ENCODE results near the gene NRG2.
A peak's percentile ranks its signal among the peaks of the same experiment; 100 is the strongest.

Gene NRG2

GRCh38 chr5:139862803-139863202 lies 180.3 kb downstream of the NRG2 start:
- H3K27me3 Mint-ChIP-seq = peaks cover 0 to 27% of the 10 kb centered on the region in 2 donors
- no peaks in the 10 kb centered on the region for H3K36me3 Mint-ChIP-seq (ENCODE audit: insufficient read depth)
- no peak overlapping the region for H3K4me3 Mint-ChIP-seq
- no peaks in the 10 kb centered on the region for H3K9me3 Mint-ChIP-seq
- ATAC-seq (replicated peaks) (no peak), DNase-seq (no peak)
- H3K27ac Mint-ChIP-seq = no peak overlapping the region
- no peaks in the 10 kb centered on the region for H3K4me1 Mint-ChIP-seq (ENCODE audit: low read depth in 2 of 2)

- Mint-ChIP-seq H3K9me3 (no peaks in the 10 kb centered on the region), H3K4me1 (ENCODE audit: low read depth in 2 of 2) (no peaks in the 10 kb centered on the region), H3K4me3 (no peak overlapping the region), H3K36me3 (ENCODE audit: insufficient read depth) (no peaks in the 10 kb centered on the region), H3K27ac (no peak overlapping the region), H3K27me3 (peaks cover 0 to 22% of the 10 kb centered on the region in 2 donors)
- no peak for ATAC-seq (replicated peaks)
- DNase-seq = no peak
Measured at GRCh38 chr5:139862313-139862712, 180.8 kb downstream of the NRG2 start.

GRCh38 chr5:139861889-139862207 lies 181.3 kb downstream of the NRG2 start:
- DNase-seq (no peak), ATAC-seq (replicated peaks) (no peak)
- Mint-ChIP-seq H3K9me3 (no peaks in the 10 kb centered on the region), H3K4me1 (ENCODE audit: low read depth in 2 of 2) (no peaks in the 10 kb centered on the region), H3K27ac (no peak overlapping the region), H3K4me3 (no peak overlapping the region), H3K36me3 (ENCODE audit: insufficient read depth) (no peaks in the 10 kb centered on the region), H3K27me3 (peaks cover 0 to 17% of the 10 kb centered on the region in 2 donors)

GRCh38 chr5:139861021-139861888 lies 181.8 kb downstream of the NRG2 start:
- peaks cover 0 to 14% of the 10 kb centered on the region in 2 donors for H3K27me3 Mint-ChIP-seq
- DNase-seq (no peak), ATAC-seq (replicated peaks) (no peak)
- no peak overlapping the region for H3K4me3 Mint-ChIP-seq
- H3K9me3 Mint-ChIP-seq = no peaks in the 10 kb centered on the region
- no peaks in the 10 kb centered on the region for H3K4me1 Mint-ChIP-seq (ENCODE audit: low read depth in 2 of 2)
- H3K27ac Mint-ChIP-seq = no peak overlapping the region
- H3K36me3 Mint-ChIP-seq (ENCODE audit: insufficient read depth) = no peaks in the 10 kb centered on the region

- Mint-ChIP-seq H3K9me3 (no peaks in the 10 kb centered on the region), H3K27me3 (no peaks in the 10 kb centered on the region), H3K4me3 (no peak overlapping the region), H3K27ac (no peak overlapping the region), H3K36me3 (ENCODE audit: insufficient read depth) (no peaks in the 10 kb centered on the region), H3K4me1 (ENCODE audit: low read depth in 2 of 2) (no peaks in the 10 kb centered on the region)
- DNase-seq (no peak), ATAC-seq (replicated peaks) (no peak)
Measured at GRCh38 chr5:139859013-139859412, 184.1 kb downstream of the NRG2 start.

GRCh38 chr5:139856714-139857113 lies 186.4 kb downstream of the NRG2 start:
- Mint-ChIP-seq H3K27ac (no peak overlapping the region), H3K4me3 (no peak overlapping the region), H3K9me3 (no peaks in the 10 kb centered on the region), H3K36me3 (ENCODE audit: insufficient read depth) (no peaks in the 10 kb centered on the region), H3K27me3 (no peaks in the 10 kb centered on the region), H3K4me1 (ENCODE audit: low read depth in 2 of 2) (no peaks in the 10 kb centered on the region)
- DNase-seq (no peak), ATAC-seq (replicated peaks) (no peak)

GRCh38 chr5:139855946-139856540 lies 187.1 kb downstream of the NRG2 start:
- Mint-ChIP-seq H3K36me3 (ENCODE audit: insufficient read depth) (no peaks in the 10 kb centered on the region), H3K4me1 (ENCODE audit: low read depth in 2 of 2) (no peaks in the 10 kb centered on the region), H3K9me3 (no peaks in the 10 kb centered on the region), H3K27ac (no peak overlapping the region), H3K27me3 (no peaks in the 10 kb centered on the region), H3K4me3 (no peak overlapping the region)
- ATAC-seq (replicated peaks) (no peak), DNase-seq (no peak)

GRCh38 chr5:139855451-139855850 lies 187.6 kb downstream of the NRG2 start:
- Mint-ChIP-seq H3K36me3 (ENCODE audit: insufficient read depth) (no peaks in the 10 kb centered on the region), H3K4me3 (no peak overlapping the region), H3K4me1 (ENCODE audit: low read depth in 2 of 2) (no peaks in the 10 kb centered on the region), H3K27me3 (no peaks in the 10 kb centered on the region), H3K9me3 (no peaks in the 10 kb centered on the region), H3K27ac (no peak overlapping the region)
- ATAC-seq (replicated peaks) (no peak), DNase-seq (no peak)

- Mint-ChIP-seq H3K27me3 (no peaks in the 10 kb centered on the region), H3K27ac (no peak overlapping the region), H3K9me3 (no peaks in the 10 kb centered on the region), H3K36me3 (ENCODE audit: insufficient read depth) (no peaks in the 10 kb centered on the region), H3K4me1 (ENCODE audit: low read depth in 2 of 2) (peaks cover under 1 to 2% of the 10 kb centered on the region in 2 donors), H3K4me3 (no peak overlapping the region)
- ATAC-seq (replicated peaks) (no peak), DNase-seq (no peak)
Measured at GRCh38 chr5:139854953-139855352, 188.1 kb downstream of the NRG2 start.

- H3K27ac Mint-ChIP-seq = no peak overlapping the region
- H3K4me3 Mint-ChIP-seq = no peak overlapping the region
- peaks cover 4% of the 10 kb centered on the region for H3K36me3 Mint-ChIP-seq (ENCODE audit: insufficient read depth)
- ATAC-seq (replicated peaks) (no peak), DNase-seq (no peak)
- H3K27me3 Mint-ChIP-seq = no peaks in the 10 kb centered on the region
- H3K4me1 Mint-ChIP-seq (ENCODE audit: low read depth in 2 of 2) = peaks cover 7 to 9% of the 10 kb centered on the region in 2 donors
- no peaks in the 10 kb centered on the region for H3K9me3 Mint-ChIP-seq
Measured at GRCh38 chr5:139854029-139854605, 189.0 kb downstream of the NRG2 start.

- no peak overlapping the region for H3K27ac Mint-ChIP-seq
- no peaks in the 10 kb centered on the region for H3K27me3 Mint-ChIP-seq
- ATAC-seq (replicated peaks) (no peak), DNase-seq (no peak)
- no peaks in the 10 kb centered on the region for H3K9me3 Mint-ChIP-seq
- no peak overlapping the region for H3K4me3 Mint-ChIP-seq
- H3K4me1 Mint-ChIP-seq (ENCODE audit: low read depth in 2 of 2) = peaks cover 9 to 11% of the 10 kb centered on the region in 2 donors
- H3K36me3 Mint-ChIP-seq (ENCODE audit: insufficient read depth) = peaks cover 7% of the 10 kb centered on the region
Measured at GRCh38 chr5:139852696-139853095, 190.4 kb downstream of the NRG2 start.

GRCh38 chr5:139851558-139851957 lies 191.5 kb downstream of the NRG2 start:
- H3K27me3 Mint-ChIP-seq = no peaks in the 10 kb centered on the region
- H3K9me3 Mint-ChIP-seq = no peaks in the 10 kb centered on the region
- no peak for ATAC-seq (replicated peaks)
- no peak overlapping the region for H3K4me3 Mint-ChIP-seq
- DNase-seq = no peak
- no peak overlapping the region for H3K27ac Mint-ChIP-seq
- peaks cover 11% of the 10 kb centered on the region for H3K36me3 Mint-ChIP-seq (ENCODE audit: insufficient read depth)
- peaks cover 14% of the 10 kb centered on the region in 2 donors for H3K4me1 Mint-ChIP-seq (ENCODE audit: low read depth in 2 of 2)

GRCh38 chr5:139850423-139851016 lies 192.6 kb downstream of the NRG2 start:
- H3K27ac Mint-ChIP-seq = peak overlapping the region; percentile 13 to 54
- no peak for ATAC-seq (replicated peaks)
- DNase-seq = no peak
- H3K27me3 Mint-ChIP-seq = peaks cover 0 to 10% of the 10 kb centered on the region in 2 donors
- H3K36me3 Mint-ChIP-seq (ENCODE audit: insufficient read depth) = peaks cover 11% of the 10 kb centered on the region
- no peaks in the 10 kb centered on the region for H3K9me3 Mint-ChIP-seq
- H3K4me3 Mint-ChIP-seq = no peak overlapping the region
- peaks cover 14% of the 10 kb centered on the region in 2 donors for H3K4me1 Mint-ChIP-seq (ENCODE audit: low read depth in 2 of 2)

Measured in effector memory CD8-positive, alpha-beta T cell (primary cell).